HPDE6-E6E7 (cell line): ENCODE data around the gene RBM19.

Source experiments
- DNase-seq: peaks from one replicate; pipeline ENCODE4 v3.0.0; 2011; ENCODE audit warnings: missing footprints; ENCODE audit errors: extremely low spot score

The RBM19 gene

GRCh38 chr12:113857371-113857770 lies 108.8 kb downstream of the RBM19 start:
- DNase-seq: no peak

GRCh38 chr12:113855998-113856397 lies 110.1 kb downstream of the RBM19 start:
- DNase-seq: no peak

- DNase-seq: no peak
Measured at GRCh38 chr12:113854385-113855142, 111.6 kb downstream of the RBM19 start.

- no peak for DNase-seq
Measured at GRCh38 chr12:113853491-113853890, 112.6 kb downstream of the RBM19 start.

GRCh38 chr12:113852695-113853490 lies 113.2 kb downstream of the RBM19 start:
- DNase-seq: no peak

GRCh38 chr12:113852264-113852663 lies 113.9 kb downstream of the RBM19 start:
- DNase-seq: no peak

GRCh38 chr12:113850309-113851056 lies 115.6 kb downstream of the RBM19 start:
- no peak for DNase-seq

GRCh38 chr12:113847856-113848255 lies 118.3 kb downstream of the RBM19 start:
- DNase-seq: no peak

GRCh38 chr12:113846883-113847755 lies 119.0 kb downstream of the RBM19 start:
- DNase-seq: no peak

- DNase-seq: no peak
Measured at GRCh38 chr12:113845900-113846674, 120.0 kb downstream of the RBM19 start.

GRCh38 chr12:113844495-113845210 lies 121.5 kb downstream of the RBM19 start:
- no peak for DNase-seq

GRCh38 chr12:113842699-113843098 lies 123.4 kb downstream of the RBM19 start:
- DNase-seq: no peak

- DNase-seq: no peak
Measured at GRCh38 chr12:113841786-113842185, 124.3 kb downstream of the RBM19 start.

- DNase-seq: no peak
Measured at GRCh38 chr12:113840401-113841042, 125.6 kb downstream of the RBM19 start.

GRCh38 chr12:113838896-113839295 lies 127.2 kb downstream of the RBM19 start:
- no peak for DNase-seq

GRCh38 chr12:113837528-113838296 lies 128.4 kb downstream of the RBM19 start:
- no peak for DNase-seq

- DNase-seq: no peak
Measured at GRCh38 chr12:113837084-113837483, 129.0 kb downstream of the RBM19 start.

GRCh38 chr12:113835896-113836295 lies 130.2 kb downstream of the RBM19 start:
- DNase-seq: no peak

- DNase-seq: no peak
Measured at GRCh38 chr12:113835433-113835832, 130.7 kb downstream of the RBM19 start.
